ENCODE data around the gene CACNA1C.
"Not testable (repeated sequence)": the region's sequence is repeated elsewhere in the genome, so short reads cannot be mapped to it uniquely, and the experiment has no call there.

Gene CACNA1C

DNA sequence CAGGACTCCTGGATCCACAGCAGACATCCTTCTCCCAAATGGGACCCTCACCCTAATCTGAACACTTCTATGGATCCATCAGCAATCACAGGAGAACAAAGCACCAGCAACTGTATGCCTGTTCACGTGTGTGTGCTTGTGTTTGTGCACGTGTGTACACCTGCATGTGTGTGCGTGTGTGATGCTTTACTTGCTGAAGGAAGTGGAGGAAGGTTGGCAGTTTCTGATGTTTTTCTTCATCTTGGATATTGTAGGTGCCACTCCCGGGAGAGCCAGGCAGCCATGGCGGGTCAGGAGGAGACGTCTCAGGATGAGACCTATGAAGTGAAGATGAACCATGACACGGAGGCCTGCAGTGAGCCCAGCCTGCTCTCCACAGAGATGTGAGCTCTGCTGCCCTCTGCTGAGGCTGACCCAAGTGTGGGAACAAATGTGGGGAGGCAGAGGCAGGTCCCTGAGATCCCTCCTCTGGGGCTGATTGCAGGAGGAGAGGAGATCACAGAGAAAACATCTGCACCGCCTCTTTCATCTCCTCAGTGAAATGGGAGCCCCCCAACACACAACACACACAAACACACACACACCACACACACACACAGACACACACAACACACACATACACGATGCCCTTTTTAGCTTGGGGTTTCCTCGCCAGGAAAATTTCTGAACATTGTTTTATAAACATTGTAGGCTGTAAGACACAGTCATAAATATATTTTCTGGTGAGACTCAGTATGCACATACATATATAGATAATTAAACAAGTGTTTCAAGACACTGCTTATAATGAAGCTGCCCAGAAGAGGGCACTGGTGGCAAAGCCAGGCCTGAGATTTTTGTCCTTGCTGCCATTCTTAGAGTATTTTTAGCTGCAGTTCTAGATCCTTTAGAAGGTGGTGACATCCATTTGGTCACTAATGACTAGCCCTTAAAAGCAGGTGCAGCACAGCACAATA is 629.8 kb downstream of the CACNA1C start:
- Histone ChIP-seq H3K9ac (no peak overlapping the region), H3K4me1 (ENCODE audit: low read depth, poor library complexity, severe bottlenecking) (no peaks in the 10 kb centered on the region)
- peak; percentile 38 for TF ChIP-seq CTCF (conservative IDR thresholded peaks at IDR 0.05; ENCODE audit: low read depth, low read length)

GRCh38 chr12:2683283-2684025 is 630.7 kb downstream of the CACNA1C start:
- H3K36me3 ChIP-seq (ENCODE audit: insufficient read depth), result no peaks in the 10 kb centered on the region
- no peak for TF ChIP-seq CTCF (conservative IDR thresholded peaks at IDR 0.05; ENCODE audit: low read depth, low read length)
- no peaks in the 10 kb centered on the region for H3K4me1 ChIP-seq (ENCODE audit: low read depth, poor library complexity, severe bottlenecking)
- no peak overlapping the region for H3K4me3 ChIP-seq (IDR thresholded peaks at IDR 0.05; ENCODE audit: insufficient read depth, low read depth, low read length)
- H3K27me3 ChIP-seq (ENCODE audit: insufficient read depth, low read depth), result no peaks in the 10 kb centered on the region
- no peak overlapping the region for H3K9ac ChIP-seq
- no peak overlapping the region for H3K4me2 ChIP-seq
- no peak overlapping the region for H2AFZ ChIP-seq (ENCODE audit: low read depth)
- H3K79me2 ChIP-seq (ENCODE audit: insufficient read depth, low read depth), result no peaks in the 10 kb centered on the region
- H4K20me1 ChIP-seq (ENCODE audit: insufficient read depth), result no peaks in the 10 kb centered on the region
- no peak overlapping the region for H3K27ac ChIP-seq

More for the DNA sequence above, 629.8 kb downstream of the CACNA1C start:
- no peak overlapping the region for H2AFZ ChIP-seq (ENCODE audit: low read depth)
- H3K79me2 ChIP-seq (ENCODE audit: insufficient read depth, low read depth), result no peaks in the 10 kb centered on the region
- no peak overlapping the region for H3K27ac ChIP-seq
- H3K4me2 ChIP-seq, result no peak overlapping the region
- no peaks in the 10 kb centered on the region for H3K36me3 ChIP-seq (ENCODE audit: insufficient read depth)
- no peak overlapping the region for H3K4me3 ChIP-seq (IDR thresholded peaks at IDR 0.05; ENCODE audit: insufficient read depth, low read depth, low read length)
- H4K20me1 ChIP-seq (ENCODE audit: insufficient read depth), result no peaks in the 10 kb centered on the region
- no peaks in the 10 kb centered on the region for H3K27me3 ChIP-seq (ENCODE audit: insufficient read depth, low read depth)

DNA sequence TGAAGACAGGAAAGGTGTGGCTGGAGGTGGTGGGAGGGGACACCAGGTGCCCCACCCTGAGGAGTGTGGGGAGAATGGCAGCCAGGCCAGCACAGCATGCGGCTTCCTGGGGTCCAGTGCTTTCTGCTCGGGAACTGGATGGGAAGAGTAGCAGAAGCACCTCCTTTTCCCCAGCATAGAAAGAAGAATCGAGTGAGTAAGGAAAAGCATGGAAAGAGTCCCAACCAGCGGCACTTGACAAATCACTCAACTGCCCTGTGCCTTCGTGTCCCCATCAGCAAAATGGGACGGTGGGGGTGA is 631.2 kb downstream of the CACNA1C start:
- not testable (repeated sequence) for H3K4me1 ChIP-seq (ENCODE audit: low read depth, poor library complexity, severe bottlenecking); H3K27ac ChIP-seq; H3K4me3 ChIP-seq (IDR thresholded peaks at IDR 0.05; ENCODE audit: insufficient read depth, low read depth, low read length); H3K36me3 ChIP-seq (ENCODE audit: insufficient read depth); H3K4me2 ChIP-seq; H4K20me1 ChIP-seq (ENCODE audit: insufficient read depth); H2AFZ ChIP-seq (ENCODE audit: low read depth); H3K9ac ChIP-seq; H3K27me3 ChIP-seq (ENCODE audit: insufficient read depth, low read depth); H3K79me2 ChIP-seq (ENCODE audit: insufficient read depth, low read depth)

GRCh38 chr12:2685620-2686279 is 633.0 kb downstream of the CACNA1C start:
- not testable (repeated sequence) for H3K27ac ChIP-seq; H3K36me3 ChIP-seq (ENCODE audit: insufficient read depth); H3K4me1 ChIP-seq (ENCODE audit: low read depth, poor library complexity, severe bottlenecking); H2AFZ ChIP-seq (ENCODE audit: low read depth); H3K4me2 ChIP-seq; H3K9ac ChIP-seq; H3K79me2 ChIP-seq (ENCODE audit: insufficient read depth, low read depth); H4K20me1 ChIP-seq (ENCODE audit: insufficient read depth); H3K27me3 ChIP-seq (ENCODE audit: insufficient read depth, low read depth); H3K4me3 ChIP-seq (IDR thresholded peaks at IDR 0.05; ENCODE audit: insufficient read depth, low read depth, low read length)

- no peak for TF ChIP-seq CTCF (conservative IDR thresholded peaks at IDR 0.05; ENCODE audit: low read depth, low read length)
- Histone ChIP-seq H3K4me3 (IDR thresholded peaks at IDR 0.05; ENCODE audit: insufficient read depth, low read depth, low read length) (no peak overlapping the region), H3K4me2 (no peak overlapping the region), H2AFZ (ENCODE audit: low read depth) (no peak overlapping the region), H4K20me1 (ENCODE audit: insufficient read depth) (no peaks in the 10 kb centered on the region), H3K27me3 (ENCODE audit: insufficient read depth, low read depth) (no peaks in the 10 kb centered on the region), H3K9ac (no peak overlapping the region), H3K79me2 (ENCODE audit: insufficient read depth, low read depth) (no peaks in the 10 kb centered on the region), H3K27ac (no peak overlapping the region), H3K4me1 (ENCODE audit: low read depth, poor library complexity, severe bottlenecking) (peaks cover 8% of the 10 kb centered on the region), H3K36me3 (ENCODE audit: insufficient read depth) (no peaks in the 10 kb centered on the region)
Observed at GRCh38 chr12:2686280-2686646, 633.5 kb downstream of the CACNA1C start.
